Germinal center (tissue), 1 donor: ENCODE data around the gene SEL1L2.

Source experiments
- DNase-seq: peaks from one replicate; pipeline ENCODE4 v3.0.0; 2012; ENCODE audit warnings: mixed read lengths, low spot score

The SEL1L2 gene

DNA sequence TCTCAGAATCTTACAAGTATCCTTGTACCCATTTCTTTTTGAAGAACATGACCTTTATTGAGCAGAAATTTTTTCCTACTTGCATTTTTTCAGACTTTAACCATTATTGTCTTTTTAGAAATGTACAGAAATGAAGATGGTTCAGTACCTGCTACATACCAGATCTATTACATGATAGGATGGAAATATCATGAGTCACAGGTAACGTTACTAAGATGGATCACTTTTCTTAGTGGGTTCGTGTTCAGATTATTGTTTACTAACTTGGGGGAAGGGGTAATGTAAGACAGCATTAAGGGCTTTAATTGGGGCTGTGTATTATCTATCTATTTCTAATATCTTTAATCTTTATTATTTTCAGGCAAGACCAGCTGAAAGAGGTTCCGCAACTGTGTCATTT lies 173.7 kb downstream of the SEL1L2 start:
- no peak for DNase-seq

DNA sequence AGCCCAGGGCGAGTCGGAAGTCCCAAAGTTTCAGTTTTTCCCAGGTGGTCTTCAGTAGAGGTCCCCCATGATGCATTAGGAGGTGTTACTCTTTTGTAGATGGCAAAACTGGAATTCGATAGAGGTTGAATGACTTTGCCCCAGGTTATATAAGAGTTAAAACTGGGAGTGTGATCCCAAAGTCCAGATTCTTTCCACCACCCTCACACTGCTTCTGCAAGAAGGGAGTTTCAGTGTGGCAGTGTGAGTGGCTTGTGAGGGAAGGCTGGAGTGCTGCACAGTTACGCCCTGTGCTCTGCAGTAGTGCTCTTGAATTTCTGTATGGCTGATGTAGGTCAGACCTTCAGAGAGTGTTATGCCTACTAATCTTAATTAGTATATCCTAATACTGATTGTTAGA lies 175.7 kb downstream of the SEL1L2 start:
- no peak for DNase-seq

DNA sequence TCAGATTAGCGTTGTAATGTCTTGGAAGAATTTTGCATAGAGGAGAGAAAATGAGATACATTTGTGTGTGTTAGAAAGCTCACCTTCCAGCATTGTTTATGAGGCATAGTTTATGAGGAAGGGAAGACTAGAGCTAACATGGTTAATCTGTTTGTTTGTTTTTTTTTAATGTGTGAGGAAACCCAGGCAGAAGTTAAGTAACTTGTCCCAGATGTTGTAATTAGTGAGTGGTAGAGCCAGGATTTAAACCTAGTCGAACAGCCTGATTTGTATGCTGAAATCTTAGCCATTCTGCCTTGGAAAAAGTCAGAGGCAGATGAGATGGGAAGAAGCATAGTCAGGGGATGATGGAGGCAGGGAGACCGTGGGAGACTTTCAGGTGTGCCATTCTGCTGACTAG lies 176.5 kb downstream of the SEL1L2 start:
- no peak for DNase-seq

DNA sequence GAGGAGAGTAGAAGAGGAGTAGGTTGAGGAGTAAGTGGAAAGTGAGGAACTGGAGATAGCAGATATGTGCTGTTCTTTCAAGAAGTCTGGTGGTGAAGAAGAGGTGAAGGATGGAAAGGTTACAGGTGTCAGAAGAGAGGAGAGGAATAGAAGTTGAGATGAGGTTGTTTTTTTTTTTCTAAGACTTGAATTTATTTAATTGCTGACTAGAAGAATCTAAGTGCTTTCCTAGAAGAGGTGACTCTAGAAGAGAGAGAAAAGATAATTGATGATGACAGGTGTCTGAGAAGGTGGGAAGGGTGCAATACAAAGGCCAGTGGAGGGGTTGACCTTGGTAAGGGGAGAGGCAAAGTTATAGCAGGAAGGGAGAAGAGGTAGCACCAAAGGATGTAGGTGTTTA lies 180.0 kb downstream of the SEL1L2 start:
- no peak for DNase-seq

DNA sequence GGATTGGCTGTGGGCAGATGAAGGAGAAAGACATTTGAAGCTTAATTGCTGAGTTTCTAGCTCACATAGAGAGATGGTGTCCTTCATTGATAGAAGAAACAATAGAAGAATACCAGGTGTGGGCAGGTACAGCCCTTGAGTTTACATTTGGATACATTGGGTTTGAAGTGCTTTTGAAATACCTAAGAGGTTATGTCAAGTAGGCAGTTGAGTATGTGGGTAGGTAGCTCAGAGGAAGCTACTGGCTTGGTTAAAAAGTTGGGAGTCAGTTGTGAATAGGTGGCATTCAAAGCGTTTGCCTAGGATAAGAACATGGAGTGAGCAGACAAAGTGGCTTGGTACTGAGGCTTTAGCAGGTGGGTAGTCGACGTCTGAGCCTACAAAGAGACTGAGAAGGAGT lies 180.6 kb downstream of the SEL1L2 start:
- no peak for DNase-seq

DNA sequence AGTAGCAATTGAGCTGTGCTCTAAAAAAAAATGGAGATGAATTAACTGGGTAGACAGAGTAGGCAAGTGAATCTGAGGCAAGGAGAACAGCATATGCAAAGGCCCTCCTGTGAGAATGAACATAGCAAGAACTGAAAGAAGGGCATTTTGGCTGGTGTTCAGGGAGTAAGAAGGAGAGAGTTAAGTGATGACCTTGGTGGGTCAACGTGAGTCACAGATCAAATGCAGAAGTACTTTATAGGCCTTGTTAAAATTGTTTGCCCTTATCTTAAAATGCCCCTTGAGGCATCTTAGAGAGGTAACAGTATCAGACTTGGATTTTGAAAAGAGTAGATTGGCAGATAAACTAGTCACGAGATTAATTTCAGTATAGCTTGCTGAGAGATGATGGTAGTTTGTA lies 181.0 kb downstream of the SEL1L2 start:
- DNase-seq: no peak

DNA sequence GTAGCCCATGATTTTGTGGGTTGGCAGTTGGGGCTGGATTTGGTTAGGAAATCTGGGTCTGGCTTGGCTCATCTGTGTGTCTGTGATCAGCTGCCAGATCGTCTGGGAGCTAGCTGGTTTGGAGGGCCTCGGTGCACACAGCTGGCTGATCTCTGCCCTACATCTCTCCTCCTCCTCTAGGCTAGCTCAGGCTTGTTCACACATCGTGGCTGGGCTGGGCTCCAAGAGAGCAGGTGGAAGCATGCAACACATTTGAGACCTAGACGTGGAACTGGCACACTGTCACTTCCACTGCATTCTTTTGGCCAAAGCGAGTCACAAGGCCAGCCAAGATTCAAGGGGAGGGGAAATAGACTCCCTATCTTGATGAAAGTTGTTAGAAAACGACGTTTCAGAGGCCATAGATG lies 189.7 kb downstream of the SEL1L2 start:
- DNase-seq: no peak

DNA sequence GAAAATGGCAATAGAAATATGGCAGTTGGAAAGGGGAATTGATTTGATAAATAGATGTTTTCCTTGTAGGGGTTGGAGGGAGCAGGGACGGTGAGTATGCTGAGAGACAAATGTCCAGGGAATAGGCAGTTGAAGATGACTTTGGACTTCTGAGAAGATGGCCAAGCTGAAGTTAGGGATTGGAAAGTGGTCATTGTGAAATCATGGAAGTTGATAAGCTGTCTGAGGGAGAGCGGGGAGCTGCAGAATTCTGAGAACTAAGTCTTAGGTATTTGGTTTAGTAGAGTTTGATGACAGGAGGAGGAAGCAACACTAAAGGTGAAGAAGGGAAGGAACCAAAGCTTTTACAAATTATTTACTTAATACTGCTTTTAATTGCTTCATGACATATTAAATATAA lies 190.4 kb downstream of the SEL1L2 start:
- no peak for DNase-seq
